OCI-M2 (cell line): Measurements from ENCODE around the gene MCF2L2.

Source experiments
- DNase-seq: peaks from one replicate; lab custom pipeline; 2025; ENCODE audit not compliant: unreplicated experiment; lab: John Stamatoyannopoulos, UW

The MCF2L2 gene

GRCh38 chr3:183401678-183402077, 26.7 kb downstream of the MCF2L2 start:
- DNase-seq, result no peak

DNA sequence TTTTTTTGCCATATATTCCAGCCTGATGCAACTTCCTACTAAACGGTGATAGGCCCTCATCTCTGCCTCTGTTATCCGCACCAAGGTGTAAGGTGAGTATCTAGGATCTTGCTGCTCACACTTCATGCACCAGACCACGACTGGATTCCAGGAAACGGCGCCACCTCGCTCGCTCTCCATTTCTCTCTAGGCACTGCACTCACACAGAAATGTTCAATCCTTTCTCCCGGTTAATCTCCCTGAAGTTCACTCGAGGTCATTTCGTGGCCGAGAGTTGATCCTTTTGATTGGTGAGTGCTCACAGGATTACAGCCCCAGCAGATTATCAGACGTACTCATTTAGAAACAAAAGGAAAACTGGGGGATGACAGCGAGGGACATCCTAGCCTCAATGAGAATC, 28.1 kb downstream of the MCF2L2 start:
- DNase-seq, result no peak

- no peak for DNase-seq
Measured at GRCh38 chr3:183396662-183397391, 31.6 kb downstream of the MCF2L2 start.

DNA sequence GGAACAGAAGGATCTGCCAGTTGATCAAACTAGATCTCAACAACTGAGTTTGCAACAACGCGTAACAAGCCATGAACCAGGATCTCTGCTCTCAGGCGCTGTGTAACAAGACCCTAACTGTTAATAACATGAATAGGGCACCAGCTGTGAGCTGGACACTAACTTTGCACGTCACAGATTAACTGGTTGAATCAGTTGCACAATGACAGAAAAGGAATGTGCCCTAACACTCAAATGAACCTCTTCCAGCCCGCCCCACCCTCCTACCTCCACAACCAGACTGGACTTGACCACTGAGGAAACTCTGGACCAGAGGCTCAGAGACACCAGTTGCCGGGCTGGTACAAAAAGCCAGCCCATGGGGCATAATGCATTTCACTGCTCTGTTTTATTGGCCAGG, 34.3 kb downstream of the MCF2L2 start:
- no peak for DNase-seq

DNA sequence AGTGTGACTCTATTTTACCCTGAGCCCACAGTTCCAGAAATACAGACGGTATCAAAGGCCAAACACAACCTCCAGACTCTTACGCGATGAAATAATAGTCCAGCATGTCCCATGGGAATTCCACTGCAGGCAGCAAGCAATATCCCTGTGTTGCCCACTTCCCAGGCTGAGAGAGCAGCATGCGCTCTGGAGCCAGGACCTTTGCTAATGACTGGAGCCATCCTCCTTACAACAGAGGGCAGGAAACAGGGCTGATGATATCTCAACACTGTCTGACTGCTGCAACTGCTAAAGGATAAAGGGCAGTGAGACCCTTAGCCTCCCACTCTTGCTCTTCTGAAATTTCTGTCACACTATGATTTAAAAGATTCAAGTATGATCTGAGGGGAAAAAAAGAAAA, 34.8 kb downstream of the MCF2L2 start:
- no peak for DNase-seq

- no peak for DNase-seq
Measured at GRCh38 chr3:183392186-183393034, 36.0 kb downstream of the MCF2L2 start.

GRCh38 chr3:183391460-183391859, 37.0 kb downstream of the MCF2L2 start:
- DNase-seq, result no peak

DNA sequence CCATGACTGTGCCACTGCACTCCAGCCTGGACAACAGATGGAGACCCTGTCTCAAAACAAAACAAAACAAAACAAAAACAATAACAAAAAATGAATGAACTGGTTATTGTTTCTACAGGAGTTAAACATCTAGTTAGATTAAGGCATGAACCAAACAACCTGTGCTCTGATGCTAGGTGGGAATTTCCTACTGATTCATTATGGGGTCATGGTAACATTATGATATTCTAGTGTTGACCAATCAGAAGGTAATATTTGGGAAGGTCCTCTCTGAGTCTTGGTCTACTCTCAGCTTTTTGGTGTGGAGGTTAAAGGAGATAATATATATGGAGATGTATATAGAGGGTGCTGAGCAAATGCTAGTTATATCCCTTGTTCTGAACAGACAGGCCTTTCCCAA, 37.6 kb downstream of the MCF2L2 start:
- DNase-seq, result no peak

DNA sequence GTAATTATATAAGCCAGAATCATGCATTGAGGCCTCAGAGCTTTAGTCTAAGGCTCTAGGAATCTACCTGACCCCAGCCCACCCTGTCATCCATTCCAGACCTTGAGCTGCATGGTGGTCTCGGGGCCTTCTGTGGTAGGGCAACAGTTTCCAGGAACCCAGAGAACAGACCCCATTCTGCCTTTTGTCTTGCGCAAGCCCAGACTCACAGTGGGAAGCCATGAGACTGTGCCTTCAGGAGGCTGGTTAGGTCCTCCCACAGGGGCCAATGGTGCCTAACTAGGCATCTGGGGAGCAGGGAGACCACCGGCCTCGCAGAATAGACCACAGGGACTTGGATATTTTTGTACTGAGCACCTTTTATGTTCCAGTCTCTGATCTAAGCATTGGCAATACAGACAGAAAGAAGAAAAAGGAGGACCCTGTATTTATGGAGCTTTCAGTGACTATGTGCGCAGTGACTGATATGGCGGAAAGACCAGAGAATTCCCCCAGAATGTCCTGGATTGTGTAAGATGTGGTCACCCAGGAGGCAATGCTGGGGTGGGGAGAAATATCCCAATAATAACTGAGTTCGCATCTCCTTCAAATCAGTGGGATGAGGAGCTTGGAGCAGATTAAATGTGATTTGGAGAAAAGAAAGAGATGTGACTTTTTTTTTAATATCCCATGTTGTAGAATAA, 40.1 kb downstream of the MCF2L2 start:
- DNase-seq, result no peak

DNA sequence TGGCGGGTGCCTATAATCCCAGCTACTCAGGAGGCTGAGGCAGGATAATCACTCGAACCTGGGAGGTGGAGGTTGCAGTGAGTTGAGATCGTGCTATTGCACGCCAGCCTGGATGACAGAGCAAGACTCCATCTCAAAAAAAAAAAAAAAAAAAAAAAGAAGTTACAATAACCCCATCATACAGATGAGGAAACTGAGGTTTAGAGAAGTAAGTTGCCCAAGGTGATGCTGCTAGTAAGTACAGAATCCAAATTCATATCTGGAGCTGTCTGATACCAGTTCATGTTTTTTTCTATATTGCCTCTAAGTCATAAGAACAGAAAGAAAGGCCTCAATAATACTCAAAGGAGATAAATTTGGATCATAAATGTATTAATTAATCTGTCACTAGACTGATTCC, 40.6 kb downstream of the MCF2L2 start:
- DNase-seq, result no peak

DNA sequence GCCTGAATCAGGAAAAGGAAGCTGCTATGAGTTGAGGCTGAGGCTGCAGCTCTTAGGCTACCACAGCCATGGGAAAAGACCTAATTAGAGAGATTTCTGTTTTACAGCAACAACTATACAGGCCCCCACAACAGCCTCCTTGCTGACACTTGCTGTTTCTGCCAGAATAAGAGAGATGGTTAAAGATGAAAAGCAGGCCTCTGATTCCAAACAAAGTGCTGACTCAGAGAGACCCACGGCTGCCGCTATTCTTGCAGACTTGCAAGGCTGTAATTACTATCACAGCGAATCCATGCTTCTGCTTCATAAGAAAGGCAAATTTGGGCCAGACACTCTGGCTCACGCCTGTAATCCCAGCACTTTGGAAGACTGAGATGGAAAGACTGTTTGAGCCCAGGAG, 41.8 kb downstream of the MCF2L2 start:
- DNase-seq, result no peak

- DNase-seq, result peak; percentile 15
Measured at GRCh38 chr3:183385698-183386613, 42.5 kb downstream of the MCF2L2 start.

GRCh38 chr3:183381673-183382072, 46.7 kb downstream of the MCF2L2 start:
- no peak for DNase-seq

- no peak for DNase-seq
Measured at GRCh38 chr3:183381179-183381578, 47.2 kb downstream of the MCF2L2 start.

DNA sequence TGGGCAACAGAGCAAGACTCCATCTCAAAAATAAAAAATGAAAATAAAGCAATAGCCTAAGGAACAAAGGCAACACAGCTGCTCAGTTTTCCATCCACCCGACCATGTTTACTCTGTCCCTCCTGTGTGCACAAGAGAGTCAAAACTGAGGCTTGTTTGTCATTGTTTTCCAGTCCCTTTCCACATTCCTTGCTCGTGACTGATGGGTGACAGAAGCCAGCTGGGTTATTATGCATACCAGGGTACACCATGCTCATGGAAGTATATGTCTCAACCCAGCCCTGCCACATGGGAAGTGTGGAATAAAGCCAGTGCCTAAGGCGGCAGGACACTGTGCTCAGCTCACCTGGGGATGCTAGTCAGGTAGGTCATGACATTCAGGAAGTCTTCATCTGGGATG, 49.5 kb downstream of the MCF2L2 start:
- DNase-seq, result no peak

DNA sequence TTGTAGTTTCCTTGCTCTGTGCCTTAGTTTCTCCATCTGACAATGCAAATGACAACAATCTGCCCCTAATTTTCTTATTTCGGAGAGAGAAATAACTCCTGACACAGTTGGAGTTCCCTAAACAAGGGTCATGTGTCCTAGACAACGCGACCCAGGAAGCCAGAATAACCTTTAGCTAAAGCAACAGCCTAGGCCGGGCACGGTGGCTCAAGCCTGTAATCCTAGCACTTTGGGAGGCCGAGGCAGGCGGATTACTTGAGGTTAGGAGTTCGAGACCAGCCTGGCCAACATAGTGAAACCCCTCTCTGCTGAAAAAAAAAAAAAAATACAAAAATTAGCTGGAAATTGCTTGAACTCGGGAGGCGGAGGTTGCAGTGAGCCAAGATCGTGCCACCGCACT, 49.9 kb downstream of the MCF2L2 start:
- DNase-seq, result no peak

DNA sequence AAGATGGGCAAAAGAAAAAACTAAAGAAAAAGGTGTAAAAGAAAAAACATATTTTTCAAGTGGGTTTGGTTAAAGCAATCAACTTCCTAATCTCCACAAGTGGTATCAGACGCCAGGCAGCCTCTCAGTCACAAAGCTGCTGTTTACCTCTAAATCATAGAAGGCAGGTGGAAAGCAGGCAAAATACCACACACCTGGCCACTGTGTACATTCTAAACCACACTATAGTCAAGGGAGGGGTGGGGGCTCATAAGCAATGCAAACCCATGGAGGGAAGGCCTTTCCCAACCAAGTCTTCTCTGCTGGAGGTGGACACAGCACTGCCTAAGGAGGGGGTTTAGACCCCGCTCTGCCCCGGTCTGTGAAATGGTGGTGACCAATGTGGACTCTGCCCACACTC, 50.4 kb downstream of the MCF2L2 start:
- no peak for DNase-seq

- no peak for DNase-seq
Measured at GRCh38 chr3:183377307-183377959, 51.0 kb downstream of the MCF2L2 start.

- DNase-seq, result no peak
Measured at GRCh38 chr3:183375787-183376186, 52.6 kb downstream of the MCF2L2 start.

DNA sequence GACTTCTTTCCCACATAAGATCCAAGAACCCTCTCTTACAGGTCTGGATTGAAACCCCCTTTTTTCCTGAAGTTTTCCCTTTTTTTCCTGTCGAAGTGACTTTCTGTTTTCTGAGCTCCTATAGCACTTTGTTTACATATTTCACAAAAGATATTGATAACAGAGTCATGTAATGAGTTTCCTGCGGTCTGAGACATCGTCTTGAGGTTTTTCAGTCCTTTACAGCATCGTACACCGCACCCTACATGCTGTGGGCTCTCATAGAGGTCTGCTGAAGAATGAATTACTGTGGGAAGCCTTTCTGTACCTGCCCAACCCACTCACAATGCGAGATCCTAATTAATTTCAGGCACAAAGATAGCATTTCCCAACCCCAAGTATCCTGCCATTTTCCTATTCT, 53.1 kb downstream of the MCF2L2 start:
- DNase-seq, result no peak
